NCI-H146 (cell line): ENCODE results near the gene GLI3.

Experiments
- DNase-seq: peaks from one replicate; lab custom pipeline; 2025; lab: John Stamatoyannopoulos, UW

The GLI3 gene

GRCh38 chr7:42105554-42106358 is 131.3 kb downstream of the GLI3 start:
- no peak for DNase-seq

DNA sequence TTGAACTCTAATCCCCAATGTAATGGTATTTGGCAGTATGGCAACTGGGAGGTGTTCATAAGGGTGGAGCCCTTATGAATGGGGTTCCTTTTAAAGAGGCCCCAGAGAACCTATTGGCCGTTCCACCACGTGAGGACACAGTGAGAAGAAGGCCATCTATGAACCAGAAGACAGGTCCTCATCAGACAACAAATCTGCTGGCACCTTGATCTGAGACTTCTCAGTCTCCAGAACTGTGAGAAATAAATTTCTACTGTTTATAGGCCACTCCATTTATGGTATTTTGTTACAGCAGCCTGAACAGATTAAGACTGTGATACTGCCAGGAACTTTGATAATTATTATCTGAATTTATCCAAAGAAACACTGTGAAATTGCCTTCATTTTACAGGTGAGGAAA is 132.3 kb downstream of the GLI3 start:
- no peak for DNase-seq

- no peak for DNase-seq
Observed at GRCh38 chr7:42104231-42104630, 132.8 kb downstream of the GLI3 start.

GRCh38 chr7:42103456-42103855 is 133.6 kb downstream of the GLI3 start:
- DNase-seq: no peak

DNA sequence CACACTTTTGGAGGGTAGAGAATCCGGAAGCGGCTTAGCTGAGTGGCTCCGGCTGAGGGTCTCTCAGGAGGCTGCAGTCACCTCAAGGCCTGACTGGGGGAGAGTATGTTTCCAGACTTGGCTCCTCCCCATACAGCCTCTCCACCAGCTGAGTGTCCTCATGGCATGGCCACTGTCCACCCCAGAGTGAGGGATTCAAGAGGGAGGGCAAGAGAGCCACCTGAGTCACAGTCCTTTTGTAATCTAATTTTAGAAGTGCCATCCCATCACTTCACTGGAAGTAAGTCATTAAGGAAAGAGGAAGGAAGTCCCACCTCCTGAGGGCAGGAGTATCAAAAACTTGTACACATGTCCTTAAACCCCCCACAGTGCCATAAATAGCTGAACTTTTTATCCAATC is 134.0 kb downstream of the GLI3 start:
- DNase-seq: no peak

- no peak for DNase-seq
Observed at GRCh38 chr7:42102301-42102700, 134.7 kb downstream of the GLI3 start.

GRCh38 chr7:42100156-42100508 is 136.9 kb downstream of the GLI3 start:
- DNase-seq: no peak

- no peak for DNase-seq
Observed at GRCh38 chr7:42099470-42100155, 137.4 kb downstream of the GLI3 start.

DNA sequence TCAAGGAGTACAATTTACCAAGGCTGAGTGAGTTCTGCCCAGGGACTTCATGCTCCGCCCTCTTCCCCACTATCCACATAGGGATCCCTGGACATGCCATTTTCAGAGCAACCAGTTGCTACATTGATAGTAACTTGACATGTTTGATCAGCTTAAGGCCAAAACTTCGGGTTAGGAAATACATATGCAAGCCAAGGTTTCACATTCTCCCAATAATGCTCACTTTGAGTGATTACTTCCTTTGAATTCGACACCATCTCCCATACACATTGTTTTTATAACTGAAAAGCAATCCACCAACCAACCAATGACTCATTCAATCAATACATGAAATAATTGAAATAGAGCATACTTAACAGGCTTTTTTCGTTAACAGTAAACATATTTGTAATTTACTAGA is 137.9 kb downstream of the GLI3 start:
- DNase-seq: no peak

DNA sequence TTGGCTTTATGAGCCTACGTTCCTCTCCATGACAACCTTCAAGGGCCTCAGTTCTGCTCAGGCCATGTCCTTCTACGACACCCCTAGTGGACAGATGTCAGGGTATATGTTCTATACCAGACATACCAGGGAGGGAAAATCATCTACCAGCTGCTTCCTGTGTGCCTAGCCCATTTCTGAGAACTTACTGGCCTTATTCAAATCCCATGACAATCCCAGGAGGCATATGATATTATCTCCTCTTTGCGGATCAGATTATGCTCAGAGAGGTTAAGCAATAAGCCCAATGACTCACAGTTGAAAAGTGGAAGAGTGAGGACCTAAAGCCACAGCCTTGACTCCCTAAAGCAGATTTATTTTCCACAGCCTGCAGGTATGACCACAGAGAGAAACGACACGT is 139.3 kb downstream of the GLI3 start:
- DNase-seq: no peak

- no peak for DNase-seq
Observed at GRCh38 chr7:42096681-42097561, 140.1 kb downstream of the GLI3 start.

DNA sequence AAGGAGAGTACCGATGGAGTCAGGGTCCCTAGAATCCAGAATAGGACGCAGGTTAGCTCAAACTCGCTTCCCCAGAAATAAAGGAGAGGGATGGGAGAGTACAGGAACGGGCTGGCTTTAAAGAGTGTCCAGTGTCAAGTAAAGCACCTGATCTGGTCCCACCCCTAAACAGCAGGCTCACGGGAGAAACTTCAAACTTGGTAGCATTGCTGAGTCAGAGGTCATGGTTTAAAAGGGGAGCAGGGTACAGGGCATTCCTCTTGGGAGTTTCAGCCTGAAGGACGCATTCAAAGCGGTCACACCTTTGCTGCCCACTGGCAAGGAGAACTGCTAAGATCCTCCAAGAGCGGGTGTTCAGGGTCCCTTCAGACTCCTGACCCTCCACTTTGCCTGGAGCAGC is 140.7 kb downstream of the GLI3 start:
- DNase-seq: no peak

GRCh38 chr7:42095791-42096190 is 141.2 kb downstream of the GLI3 start:
- DNase-seq: no peak

DNA sequence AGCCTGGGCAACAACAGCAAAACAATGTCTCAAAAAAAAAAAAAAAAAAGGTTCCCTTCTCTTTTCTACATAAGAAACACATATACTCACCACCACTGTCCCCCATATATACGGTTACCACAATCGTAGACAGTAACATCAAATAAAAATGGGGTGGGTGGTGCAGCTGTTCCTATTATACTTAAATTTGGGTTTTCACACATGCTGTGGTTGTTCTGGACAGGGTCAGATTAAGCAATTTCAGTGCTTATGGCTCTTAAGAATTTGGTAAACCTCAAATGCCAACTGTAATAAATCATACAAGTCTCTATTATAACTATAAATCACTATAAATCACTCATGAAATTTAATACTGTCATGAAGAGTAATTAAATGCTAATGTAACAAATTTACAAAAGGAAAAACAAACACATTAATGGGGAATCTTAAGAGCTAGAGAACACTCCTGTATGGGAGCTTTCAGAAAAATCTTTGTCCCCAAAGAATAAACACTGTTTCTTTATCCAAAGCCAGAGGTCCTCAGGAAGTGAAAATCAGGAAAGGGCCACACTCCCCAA is 143.6 kb downstream of the GLI3 start:
- no peak for DNase-seq

- no peak for DNase-seq
Observed at GRCh38 chr7:42091461-42092291, 145.3 kb downstream of the GLI3 start.

DNA sequence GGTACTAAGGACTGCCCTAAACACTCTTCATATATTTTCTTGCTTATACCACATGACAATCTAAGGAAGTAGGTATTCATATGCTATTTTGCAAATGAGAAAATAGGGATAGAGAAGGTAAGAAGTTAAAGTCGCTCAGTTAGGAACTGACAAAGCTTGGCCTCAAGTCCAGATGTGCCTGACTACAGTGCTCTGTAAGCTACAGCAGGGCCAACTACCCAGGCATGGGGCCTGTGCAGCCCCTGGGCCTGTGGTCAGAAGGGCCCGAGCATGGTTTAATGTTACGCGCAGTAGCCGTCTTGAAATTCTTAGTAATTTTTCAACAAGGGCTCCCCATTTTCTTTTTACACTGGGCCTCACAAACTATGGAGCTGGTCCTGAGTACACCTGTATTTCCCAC is 146.2 kb downstream of the GLI3 start:
- DNase-seq: no peak

DNA sequence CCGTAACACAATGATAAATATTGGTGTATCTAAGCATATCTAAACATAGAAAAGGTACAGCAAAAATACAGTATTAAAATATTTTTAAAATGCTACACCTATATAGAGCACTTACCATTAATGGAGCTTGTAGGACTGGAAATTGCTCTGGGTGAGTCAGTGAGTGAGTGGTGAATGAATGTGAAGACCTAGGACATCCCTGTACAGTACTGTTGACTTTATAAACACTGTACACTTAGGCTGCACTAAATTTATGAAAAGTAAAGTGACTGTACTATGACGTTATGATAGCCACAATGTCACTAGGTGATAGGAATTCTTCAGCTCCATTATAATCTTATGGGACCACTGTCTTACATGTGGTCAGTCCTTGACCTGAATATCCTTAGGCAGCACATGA is 147.0 kb downstream of the GLI3 start:
- DNase-seq: no peak

- DNase-seq: no peak
Observed at GRCh38 chr7:42087616-42088015, 149.4 kb downstream of the GLI3 start.

DNA sequence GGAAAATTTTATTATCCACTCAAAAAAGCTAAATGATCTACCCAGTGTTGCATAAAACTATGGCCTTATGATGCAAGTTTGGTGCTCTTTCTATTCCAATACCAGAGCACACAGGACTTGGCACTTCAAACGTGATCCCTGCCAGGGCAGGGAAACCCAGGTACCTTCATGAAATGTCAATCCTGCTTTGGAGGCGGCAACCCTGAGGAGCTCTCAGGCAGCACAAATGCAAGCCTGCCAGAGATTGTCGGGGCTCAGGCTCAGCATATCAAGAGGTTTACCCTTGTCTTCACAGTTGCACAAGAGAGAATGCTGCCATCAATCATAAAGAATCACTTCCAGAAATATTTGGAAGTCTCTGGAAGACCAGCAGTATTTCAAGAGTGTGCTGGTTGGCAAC is 151.5 kb downstream of the GLI3 start:
- DNase-seq: no peak

- DNase-seq: no peak
Observed at GRCh38 chr7:42084263-42084662, 152.7 kb downstream of the GLI3 start.

- no peak for DNase-seq
Observed at GRCh38 chr7:42083284-42083683, 153.7 kb downstream of the GLI3 start.

DNA sequence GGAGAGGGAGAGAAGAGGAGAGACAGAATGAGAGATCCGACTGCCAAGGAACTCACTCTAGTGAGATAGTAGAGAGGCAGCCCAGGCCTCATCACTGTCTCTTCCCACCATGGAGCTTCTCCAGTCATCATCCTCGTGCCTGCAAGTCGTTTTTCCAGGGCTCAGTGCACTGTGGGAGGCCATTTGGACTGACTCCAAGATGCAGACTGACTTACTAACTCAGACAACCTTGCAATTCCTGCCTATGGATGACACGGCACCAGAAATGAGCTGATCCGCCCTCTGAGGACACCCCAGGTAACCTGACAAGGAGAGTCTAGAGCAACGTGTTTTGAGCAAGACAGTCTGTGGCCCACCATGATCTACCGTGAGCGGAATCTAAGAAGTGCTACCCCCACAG is 154.9 kb downstream of the GLI3 start:
- no peak for DNase-seq
